Liver (tissue), 3 donors: Measurements from ENCODE around the gene HARS1.
"Not testable (repeated sequence)": the region's sequence is repeated elsewhere in the genome, so short reads cannot be mapped to it uniquely, and the experiment has no call there.

ENCODE experiments used
- ATF3 ChIP-seq: IDR thresholded peaks from 2 replicates; pipeline ENCODE4 v1.6.1; 2016; ENCODE audit warnings: antibody characterized with exemption
- CTCF ChIP-seq: fragments of 150-350 bp; IDR thresholded peaks from 2 replicates; pipeline ENCODE4 v1.5.1; 2017; ENCODE audit warnings: improper control_type of control experiment, low read depth, low read length; ENCODE audit not compliant: missing input control
- EGR1 ChIP-seq, 2 donors: IDR thresholded peaks; 2 replicates each; pipeline ENCODE4 v1.6.1; 2016 to 2018; ENCODE audit warnings: antibody characterized with exemption in 2 of 2, low read depth in 2 of 2
- FOXA1 ChIP-seq: IDR thresholded peaks from 2 replicates; pipeline ENCODE4 v1.6.1; 2016; ENCODE audit warnings: antibody characterized with exemption
- NR2F2 ChIP-seq: IDR thresholded peaks from 2 replicates; pipeline ENCODE4 v1.6.1; 2016; ENCODE audit warnings: antibody characterized with exemption
- RAD21 ChIP-seq, 2 donors: IDR thresholded peaks; 2 replicates each; pipeline ENCODE4 v1.6.1; 2016; ENCODE audit warnings: antibody characterized with exemption in 2 of 2, mild to moderate bottlenecking in 2 of 2
- YY1 ChIP-seq: IDR thresholded peaks from 2 replicates; pipeline ENCODE4 v1.6.1; 2016; ENCODE audit warnings: antibody characterized with exemption, mild to moderate bottlenecking
- donor health status: healthy.
- donor health status: healthy.

GRCh38 chr5:140720738-140721137 is 29.6 kb upstream of the HARS1 start:
- TF ChIP-seq NR2F2; ATF3; CTCF; FOXA1; RAD21 (IDR thresholded peaks at IDR 0.05); YY1; EGR1 (IDR thresholded peaks at IDR 0.05; ENCODE audit: low read depth in 2 of 2): not testable (repeated sequence)
